Smooth muscle cell of the brain vasculature (primary cell): ENCODE results near the gene FAM120C.

Source experiments
- DNase-seq: peaks from one replicate; pipeline ENCODE4 v3.0.0-alpha.2; 2012; ENCODE audit warnings: low read depth, low spot score

FAM120C gene

GRCh38 chrX:54157561-54157960 lies 25.5 kb downstream of the FAM120C start:
- no peak for DNase-seq

- no peak for DNase-seq
Measured at GRCh38 chrX:54134269-54134668, 48.8 kb downstream of the FAM120C start.

GRCh38 chrX:54116391-54116790 lies 66.7 kb downstream of the FAM120C start:
- DNase-seq: no peak

- DNase-seq: no peak
Measured at GRCh38 chrX:54093571-54093970, 89.5 kb downstream of the FAM120C start.

- DNase-seq: no peak
Measured at GRCh38 chrX:54093159-54093558, 89.9 kb downstream of the FAM120C start.

GRCh38 chrX:54090880-54091279 lies 92.2 kb downstream of the FAM120C start:
- no peak for DNase-seq

- no peak for DNase-seq
Measured at GRCh38 chrX:54089191-54089590, 93.9 kb downstream of the FAM120C start.

- no peak for DNase-seq
Measured at GRCh38 chrX:54087661-54088060, 95.4 kb downstream of the FAM120C start.

GRCh38 chrX:54085666-54086065 lies 97.4 kb downstream of the FAM120C start:
- no peak for DNase-seq

- DNase-seq: no peak
Measured at GRCh38 chrX:54076903-54077302, 106.2 kb downstream of the FAM120C start.

- DNase-seq: no peak
Measured at GRCh38 chrX:54074826-54075225, 108.2 kb downstream of the FAM120C start.

GRCh38 chrX:54067766-54068165 lies 115.3 kb downstream of the FAM120C start:
- DNase-seq: no peak

GRCh38 chrX:54066841-54067240 lies 116.2 kb downstream of the FAM120C start:
- DNase-seq: no peak

- no peak for DNase-seq
Measured at GRCh38 chrX:54064564-54064963, 118.5 kb downstream of the FAM120C start.

GRCh38 chrX:54063361-54063760 lies 119.7 kb downstream of the FAM120C start:
- DNase-seq: no peak

GRCh38 chrX:54049801-54050200 lies 133.3 kb downstream of the FAM120C start:
- DNase-seq: no peak

- DNase-seq: no peak
Measured at GRCh38 chrX:54048412-54048811, 134.6 kb downstream of the FAM120C start.

- DNase-seq: no peak
Measured at GRCh38 chrX:54045563-54046228, 137.4 kb downstream of the FAM120C start.

- no peak for DNase-seq
Measured at GRCh38 chrX:54044877-54045338, 138.1 kb downstream of the FAM120C start.

- peak; percentile 82 for DNase-seq
Measured at GRCh38 chrX:54044126-54044876, 138.8 kb downstream of the FAM120C start, which contains the start of gene PHF8. Gene PHF8 (minus strand): TSS chrX:54044473. CDS start chrX:54042728, 1,745 bp downstream.

- no peak for DNase-seq
Measured at GRCh38 chrX:54043541-54044125, 139.4 kb downstream of the FAM120C start.

GRCh38 chrX:54043056-54043455 lies 140.0 kb downstream of the FAM120C start:
- DNase-seq: no peak

- no peak for DNase-seq
Measured at GRCh38 chrX:54042609-54043021, 140.4 kb downstream of the FAM120C start.
